Stimulated activated CD8-positive, alpha-beta memory T cell treated with anti-CD3 and anti-CD28 coated beads, Interleukin-7, amount 100 ng/mL, for 1 hour (primary cell): ENCODE measurements around the gene LCN10.

Experiments used
- DNase-seq, 2 donors: peaks; one replicate each; pipeline ENCODE4 v3.0.0-alpha.2; 2020; ENCODE audit warnings: low read depth in 2 of 2

LCN10 gene

DNA sequence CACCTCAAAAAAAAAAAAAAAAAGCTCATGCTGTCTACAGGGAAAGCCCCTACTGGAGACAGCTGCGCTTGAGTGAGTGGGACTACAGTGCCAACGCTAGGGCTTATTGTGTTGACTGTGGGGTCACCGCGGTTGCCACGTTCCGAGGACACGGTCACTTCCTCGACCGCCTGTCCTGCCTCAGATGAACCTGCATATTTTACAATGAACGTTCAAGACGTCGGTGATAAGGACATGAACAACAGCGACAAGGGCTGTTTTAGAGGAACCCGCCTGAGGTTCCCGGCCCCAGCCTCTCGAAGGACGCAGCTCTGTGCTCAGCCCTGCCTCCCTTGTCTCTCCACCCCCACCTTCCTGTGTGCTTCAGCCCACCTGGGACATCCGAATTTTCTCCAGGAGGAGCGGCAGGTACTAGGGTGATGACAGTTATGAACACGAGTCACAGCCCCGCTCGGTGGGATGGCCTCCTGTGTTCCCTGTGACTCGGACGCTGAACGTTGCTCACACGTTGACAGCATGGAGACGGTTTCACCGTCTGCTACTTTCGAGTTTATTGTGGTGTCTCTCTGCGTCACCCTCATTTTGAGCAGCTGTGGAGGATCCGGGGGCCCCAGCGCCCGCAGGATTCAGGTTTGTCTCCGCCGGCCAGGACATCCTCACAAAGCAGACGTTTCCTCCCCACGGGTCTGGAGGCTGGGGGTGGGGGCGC lies 41.6 kb downstream of the LCN10 start:
- DNase-seq: no peak

DNA sequence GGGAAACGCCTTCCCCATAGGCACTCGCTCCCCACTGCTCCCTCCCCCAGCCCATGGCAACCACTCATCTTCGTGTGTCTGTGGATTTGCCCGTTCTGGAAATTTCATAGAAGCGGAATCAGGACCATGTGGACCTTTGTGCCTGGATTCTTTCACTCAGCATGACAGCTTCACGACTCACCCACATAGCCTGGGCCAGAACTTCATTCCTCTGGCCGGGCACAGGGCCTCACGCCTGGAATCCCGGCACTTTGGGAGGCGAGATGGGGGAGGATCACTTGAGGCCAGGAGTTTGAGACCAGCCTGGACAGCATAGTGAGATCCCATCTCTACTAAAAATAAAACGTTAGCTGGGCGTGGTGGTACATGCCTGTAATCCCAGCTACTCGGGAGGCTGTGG lies 42.4 kb downstream of the LCN10 start:
- no peak for DNase-seq

DNA sequence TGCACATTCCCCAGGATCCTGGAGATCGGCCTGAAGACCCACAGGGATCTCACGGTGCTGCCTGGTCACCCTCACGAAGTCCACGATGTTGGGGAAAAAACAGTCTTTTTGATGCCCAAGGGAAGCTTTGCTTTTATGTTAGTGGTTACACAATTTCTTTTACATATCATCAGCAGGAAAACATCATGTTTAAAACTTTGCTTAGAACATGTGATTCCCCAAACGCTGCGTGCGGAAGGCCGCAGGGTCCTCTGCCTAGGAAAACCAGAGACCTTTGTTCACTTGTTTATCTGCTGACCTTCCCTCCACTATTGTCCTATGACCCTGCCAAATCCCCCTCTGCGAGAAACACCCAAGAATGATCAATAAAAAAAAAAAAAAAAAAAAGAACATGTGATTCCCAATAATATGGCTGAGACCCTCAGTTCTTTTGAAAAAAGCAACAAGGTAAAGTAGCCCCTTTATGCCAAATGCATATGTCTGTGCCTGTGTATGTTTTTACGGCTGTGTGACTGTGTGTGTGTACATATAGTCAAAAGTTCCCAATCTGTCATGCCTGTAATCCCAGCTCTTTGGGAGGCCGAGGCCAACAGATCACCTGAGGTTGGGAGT lies 44.0 kb downstream of the LCN10 start:
- DNase-seq: no peak

DNA sequence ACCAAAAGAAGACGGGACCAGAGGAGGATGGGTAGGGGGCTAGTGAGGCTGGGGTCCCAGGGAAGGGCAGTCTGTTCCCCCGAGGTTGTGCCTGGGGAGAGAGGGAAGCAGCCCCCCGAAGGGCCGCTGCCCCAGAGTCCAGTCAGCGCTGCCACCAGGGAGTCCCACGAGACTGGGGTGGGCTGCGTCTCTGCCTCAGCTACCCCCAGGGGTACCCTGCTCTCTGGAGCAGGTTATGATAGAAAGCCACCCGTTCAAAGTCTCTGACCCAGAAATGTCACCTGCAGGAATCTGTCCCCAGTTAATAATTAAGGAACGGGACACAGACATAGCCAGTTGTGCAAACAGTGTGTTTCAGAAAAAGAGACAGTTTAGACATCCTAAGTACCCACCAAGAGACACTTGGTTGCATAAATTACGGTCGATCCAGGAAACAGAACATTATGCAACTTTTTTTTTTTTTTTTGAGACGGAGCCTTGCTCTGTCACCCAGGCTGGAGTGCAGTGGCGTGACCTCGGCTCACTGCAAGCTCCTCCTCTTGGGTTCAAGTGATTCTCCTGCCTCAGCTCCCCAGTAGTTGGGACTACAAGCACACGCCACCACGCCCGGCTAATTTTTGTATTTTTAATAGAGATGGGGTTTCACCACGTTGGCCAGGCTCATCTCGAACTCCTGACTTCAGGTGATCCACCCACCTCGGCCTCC lies 44.8 kb downstream of the LCN10 start:
- DNase-seq: no peak

DNA sequence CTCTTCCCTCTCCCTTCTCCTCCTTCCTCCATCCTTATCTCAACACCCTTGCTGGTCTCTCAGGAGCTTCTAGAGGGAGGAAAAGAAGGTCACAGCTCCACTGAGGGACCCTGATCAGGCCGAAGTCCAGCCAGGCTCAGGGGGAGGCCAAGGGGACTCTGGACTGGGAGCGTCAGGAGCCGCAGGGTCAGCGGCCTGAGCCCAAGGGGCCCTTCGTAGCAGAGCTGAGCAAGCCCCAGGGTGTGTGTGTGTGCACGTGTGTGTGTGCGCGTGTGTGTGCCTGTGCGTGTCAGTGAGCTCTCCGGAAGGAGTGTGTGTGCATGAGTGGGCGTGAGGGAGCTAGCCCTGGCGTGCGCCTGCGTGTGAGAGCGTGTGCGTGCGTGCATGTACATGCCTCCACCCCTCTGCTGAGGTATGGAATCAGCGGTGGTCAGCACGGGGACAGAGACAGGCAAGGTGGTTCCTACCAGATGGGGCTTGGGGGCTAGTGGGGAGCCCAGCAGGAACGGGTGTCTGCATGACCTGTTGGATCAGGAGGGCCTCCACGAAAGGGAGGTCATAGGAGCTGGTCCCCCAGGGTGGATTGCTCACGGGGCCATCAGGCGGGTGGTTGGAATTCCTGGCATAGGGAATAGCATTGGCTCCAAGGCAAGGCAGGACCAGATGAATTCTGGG lies 45.5 kb downstream of the LCN10 start:
- DNase-seq: no peak

DNA sequence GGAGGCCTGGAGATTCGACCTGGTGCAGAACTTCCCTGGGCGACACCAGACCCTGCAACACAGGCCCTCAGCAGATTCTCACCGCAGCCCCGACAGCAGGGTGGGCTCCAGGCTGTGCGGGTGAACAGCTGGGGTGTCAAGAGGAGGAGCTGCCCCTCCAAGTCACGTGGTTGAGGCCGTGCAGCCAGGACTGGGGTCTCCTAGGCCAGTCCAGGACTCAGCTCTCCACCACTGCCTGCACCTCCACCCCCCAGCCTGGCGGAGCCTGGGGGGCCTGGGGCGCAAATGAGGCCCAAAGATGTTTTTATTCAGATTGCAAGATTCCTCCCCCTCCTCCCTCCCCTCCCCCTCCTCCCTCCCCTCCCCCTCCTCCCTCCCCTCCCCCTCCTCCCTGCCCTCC lies 46.2 kb downstream of the LCN10 start:
- no peak for DNase-seq

DNA sequence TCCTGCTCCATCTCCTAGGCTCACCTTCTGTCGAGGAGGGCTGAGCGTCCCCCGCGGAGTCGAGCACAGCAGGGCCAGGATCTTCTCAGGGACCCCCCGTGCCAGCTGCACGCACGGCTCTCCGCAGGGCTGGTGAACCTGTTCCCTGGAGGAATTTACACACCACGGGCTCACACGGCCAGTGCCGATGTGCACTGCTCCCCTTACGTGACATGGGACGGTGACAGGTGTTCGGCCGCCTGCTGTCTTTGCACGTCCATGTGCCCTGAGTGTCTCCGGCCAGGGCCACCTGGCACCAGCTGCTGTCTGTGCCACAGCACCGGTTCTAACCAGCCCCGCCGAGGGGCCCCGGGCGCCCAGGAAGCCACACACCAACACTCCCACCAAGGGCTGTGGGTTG lies 46.8 kb downstream of the LCN10 start:
- no peak for DNase-seq

DNA sequence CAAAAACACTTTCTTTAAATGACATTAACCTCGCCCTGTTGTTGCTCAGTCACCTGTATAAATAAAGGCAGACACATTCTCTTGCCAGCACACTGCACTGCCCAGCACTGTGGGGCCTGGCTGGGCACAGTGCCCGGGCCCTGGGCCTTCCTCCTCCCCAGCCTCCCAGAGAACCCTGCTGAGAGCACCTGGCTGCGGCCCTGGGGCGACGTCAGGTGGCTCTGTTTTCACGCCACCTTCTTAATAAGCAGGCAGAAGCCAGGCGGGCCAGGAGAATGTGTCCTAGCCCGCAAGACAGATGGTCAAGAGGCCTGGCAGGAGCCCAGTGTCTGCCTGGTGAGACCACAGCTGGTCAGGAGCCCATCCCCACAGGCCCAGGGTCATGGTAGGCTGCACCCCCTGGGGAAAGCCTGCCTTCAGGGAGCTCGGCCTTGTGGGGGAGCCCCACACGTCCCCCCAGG lies 47.3 kb downstream of the LCN10 start:
- no peak for DNase-seq

DNA sequence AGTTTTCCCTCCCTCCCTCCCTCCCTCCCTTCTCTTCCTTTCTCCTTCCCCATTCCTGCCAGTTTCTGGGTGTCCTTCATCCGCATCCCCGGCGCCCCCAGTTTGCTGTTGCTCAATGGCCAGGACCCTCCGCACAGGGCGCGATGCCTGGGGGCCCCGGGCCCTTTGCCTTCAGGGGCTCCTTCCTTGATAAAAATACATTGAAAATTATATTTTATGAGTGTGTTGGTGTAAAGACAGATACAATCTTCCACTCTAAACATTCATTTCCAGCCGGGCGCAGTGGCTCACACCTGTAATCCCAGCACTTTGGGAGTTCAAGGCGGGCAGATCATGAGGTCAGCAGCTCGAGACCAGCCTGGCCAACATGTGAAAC lies 47.9 kb downstream of the LCN10 start:
- DNase-seq: no peak

DNA sequence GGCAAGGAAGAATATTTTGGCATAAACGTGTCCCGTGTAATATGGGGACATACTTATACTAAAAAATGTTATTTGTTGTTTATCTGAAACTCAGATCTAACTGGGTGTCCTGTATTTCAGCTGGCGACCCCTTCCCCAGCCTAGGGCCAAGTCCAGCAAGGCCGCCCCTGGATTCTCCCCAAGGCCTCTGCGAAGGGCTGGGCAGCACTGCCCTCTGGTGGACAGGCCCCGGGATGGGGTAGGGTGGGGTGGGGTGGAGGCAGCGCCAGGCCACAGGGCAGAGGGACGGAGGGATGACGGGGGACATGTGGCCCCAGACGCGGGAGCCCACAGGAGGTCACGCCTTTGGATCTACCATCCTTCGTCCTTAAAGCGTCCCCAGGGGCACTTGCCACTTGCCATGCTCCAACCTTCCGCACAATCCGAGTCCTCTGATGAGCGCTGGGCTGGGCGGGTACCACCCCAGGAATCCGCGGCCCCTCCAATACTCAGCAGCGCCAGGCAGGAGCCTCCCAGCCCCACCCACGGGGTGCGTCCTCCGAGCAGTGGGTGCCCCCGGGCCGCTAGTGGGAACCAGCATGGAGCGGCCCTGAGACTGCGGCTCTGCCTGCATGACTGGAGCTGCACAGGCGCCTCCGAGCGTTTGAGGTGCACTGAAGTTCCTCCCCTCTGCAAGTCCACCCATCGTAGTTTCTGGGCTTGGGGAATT lies 48.4 kb downstream of the LCN10 start:
- DNase-seq: no peak

DNA sequence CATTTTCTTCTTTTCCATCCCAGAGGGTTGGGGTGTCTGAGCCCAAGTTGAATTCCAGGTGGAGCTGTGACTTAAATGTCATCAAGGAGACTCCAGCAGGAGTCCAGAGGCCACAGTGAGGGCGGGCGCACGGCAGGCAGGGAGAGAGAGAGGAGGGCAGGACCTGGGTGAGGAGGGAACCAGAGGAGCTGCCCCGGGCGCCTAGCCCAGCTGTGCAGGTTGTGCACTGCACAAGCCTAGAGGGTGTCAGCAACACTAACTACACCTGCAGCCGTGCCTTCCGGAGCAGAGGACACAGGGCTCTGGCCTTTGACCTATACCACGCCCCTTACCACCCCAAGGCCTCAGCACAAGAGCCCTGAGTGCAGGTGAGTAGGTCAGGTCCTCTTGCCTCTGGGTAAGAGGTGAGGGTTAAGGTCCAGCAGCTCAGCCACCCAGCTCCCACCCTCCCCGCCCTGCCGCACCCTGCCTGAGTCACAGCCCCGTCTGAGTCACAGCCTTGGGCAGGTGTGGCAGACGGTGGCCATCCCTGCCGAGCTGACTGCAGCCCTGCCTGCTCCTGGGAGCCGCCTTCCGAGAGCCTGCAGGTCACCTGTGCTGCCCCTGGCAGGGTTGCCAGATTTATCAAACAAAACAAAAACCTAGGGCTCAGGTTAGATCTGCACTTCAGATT lies 49.1 kb downstream of the LCN10 start:
- no peak for DNase-seq

DNA sequence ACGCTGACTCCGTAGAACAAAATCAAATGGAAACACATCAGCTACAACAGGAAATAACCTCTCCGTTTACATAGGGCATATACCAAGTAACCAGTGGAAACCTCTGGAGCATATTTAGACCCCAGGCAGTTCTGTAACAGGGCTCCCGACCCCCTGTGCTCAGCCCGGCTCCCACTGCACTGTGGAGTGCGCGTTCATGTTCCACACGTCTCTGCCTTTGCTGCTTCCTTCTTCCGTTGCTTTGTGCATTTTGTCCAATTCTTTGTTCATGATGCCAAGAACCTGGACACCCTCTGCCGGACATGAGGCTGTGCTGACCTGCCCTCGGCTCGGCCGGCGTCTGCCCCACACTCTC lies 49.6 kb downstream of the LCN10 start:
- no peak for DNase-seq

DNA sequence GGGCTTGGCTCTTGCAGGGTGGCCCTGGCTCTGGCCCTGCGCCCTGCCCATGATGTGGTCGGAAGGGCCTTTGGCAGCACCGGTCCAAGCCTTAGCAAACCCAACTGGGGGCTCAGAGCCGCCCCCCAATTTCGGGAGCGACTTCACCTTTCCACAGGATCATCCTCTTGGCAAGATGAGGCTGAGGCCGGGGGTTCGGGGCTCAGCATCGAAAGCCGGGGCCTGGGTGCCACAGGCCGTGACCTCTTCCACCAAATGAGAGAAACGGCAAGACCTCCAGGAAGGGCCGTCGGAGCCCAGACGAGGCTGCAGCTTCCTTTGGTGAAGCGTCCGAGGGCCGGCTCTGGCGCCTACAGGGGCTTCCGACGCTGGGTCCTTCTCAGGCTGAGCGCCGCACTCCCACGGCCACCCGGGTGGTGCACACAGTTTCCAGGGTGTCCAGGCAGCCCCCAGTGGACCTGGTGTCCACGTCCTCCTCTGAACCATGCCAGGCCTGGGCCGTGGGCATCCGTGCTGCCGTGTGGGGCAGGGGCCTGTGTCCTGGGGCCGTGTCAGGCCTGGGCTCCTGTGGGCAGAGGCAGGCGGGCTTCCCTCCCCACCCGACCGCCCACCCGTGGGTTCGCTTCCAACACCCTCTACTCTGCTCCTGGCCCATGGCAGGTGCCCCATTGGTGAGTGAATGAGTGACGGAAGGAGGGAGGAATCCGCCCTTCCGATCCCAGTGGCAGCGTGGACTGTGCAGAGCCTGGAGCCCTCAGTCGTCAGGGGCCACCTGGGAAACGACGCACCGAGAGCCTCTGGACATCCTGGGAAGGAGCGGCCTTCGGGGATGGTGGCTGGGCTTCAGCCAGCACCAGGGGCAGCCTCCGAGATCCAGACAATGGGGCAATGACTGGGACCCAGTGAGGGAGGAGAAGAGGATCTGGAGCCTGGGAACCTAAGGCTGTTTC lies 50.3 kb downstream of the LCN10 start:
- DNase-seq: no peak

DNA sequence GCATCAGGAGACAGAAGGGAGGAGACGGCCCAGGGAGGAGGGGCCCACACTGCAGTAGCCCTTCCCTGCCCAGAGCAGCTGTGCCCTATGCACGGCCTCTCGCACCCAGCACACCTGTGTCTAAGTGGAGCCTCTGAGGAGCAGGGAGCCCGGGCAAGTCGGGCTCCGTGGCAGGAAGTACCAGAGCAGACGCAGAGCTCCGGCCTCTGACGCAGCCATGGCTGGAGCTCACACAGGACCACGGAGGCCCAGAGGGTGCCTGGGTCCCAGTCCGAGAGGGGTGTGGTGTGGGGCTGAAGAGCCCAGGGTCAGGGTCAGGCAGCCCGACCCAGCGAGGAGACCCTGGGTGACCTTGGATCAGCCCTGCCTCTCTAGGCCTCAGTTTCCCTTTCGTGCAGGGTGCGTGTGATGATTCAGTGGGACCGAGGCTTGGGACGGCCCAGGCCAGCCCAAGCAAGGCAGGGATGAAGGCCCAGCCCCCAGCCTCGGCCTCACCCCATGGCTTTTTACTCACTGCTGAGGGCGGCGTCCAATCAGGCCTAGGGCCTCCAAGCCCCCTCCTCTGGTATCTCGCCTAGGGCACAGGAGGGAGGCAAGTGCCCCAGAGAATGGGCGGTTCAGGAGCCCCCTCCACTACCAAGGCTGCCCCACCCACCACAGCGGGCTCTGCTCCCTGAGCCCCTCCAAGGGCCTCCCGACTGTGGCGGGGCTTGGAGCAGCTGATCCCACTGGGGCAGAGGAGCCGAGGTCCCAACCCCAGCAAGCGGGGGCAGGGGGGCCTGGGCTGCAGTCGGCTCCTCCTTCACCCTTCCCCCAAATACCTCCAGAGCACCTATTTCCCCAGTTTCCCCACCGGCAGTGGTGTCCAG lies 51.2 kb downstream of the LCN10 start:
- no peak for DNase-seq

DNA sequence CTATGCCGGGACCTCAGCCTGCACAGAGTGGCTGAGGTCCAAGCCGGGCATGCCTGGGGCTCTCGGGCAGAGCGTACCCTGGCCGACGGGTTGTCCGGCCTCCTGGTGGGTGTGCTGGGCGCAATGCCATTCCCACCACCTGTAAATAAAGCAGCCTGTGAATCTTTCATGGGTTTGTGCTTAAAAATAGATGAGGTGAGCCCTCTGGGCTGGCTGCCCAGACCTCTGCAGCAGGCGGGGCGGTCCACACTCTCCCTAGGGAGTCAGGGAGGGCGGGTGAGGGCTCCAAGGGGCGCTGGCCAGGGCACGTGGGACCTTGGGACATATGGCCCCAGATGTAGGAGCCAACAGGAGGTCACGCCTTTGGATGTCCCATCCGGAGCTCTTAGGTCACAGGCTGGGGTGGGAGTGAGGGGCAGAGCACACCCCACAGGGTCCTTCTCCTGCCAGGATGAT lies 51.9 kb downstream of the LCN10 start:
- DNase-seq: no peak

DNA sequence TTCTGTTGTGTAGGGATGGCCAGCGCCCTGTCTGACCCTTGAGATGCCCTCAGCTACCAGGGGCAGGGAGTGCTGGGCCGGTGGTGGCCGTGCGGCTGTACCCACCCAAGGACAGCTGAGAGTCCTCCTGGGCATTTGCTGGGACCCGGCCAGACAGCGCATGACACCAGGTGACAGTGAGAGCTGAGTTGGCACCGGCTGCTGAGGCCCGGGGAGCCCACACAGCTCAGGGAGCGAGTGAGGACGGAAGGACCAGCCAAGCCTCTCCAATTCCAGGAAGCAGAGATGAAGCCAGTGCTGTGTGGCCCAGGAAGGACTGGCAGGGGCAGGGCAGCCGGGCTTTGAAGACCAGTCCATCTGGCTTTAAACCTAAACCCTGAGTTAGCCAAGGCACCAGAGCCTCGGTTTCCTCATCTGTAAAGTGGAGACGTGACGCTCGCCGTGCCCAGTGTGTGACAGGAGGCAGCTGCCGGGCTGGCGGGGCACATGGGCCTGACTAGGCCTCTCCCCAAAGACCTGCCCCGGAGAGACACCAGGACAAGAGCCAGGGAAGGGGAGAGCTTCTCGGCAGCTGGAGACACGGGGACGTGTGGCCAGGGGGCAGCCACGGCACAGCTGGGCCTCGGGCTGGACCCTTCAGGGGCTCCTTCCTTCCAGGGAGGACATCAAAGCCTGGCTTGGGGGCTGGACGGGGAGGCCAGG lies 52.5 kb downstream of the LCN10 start:
- no peak for DNase-seq

DNA sequence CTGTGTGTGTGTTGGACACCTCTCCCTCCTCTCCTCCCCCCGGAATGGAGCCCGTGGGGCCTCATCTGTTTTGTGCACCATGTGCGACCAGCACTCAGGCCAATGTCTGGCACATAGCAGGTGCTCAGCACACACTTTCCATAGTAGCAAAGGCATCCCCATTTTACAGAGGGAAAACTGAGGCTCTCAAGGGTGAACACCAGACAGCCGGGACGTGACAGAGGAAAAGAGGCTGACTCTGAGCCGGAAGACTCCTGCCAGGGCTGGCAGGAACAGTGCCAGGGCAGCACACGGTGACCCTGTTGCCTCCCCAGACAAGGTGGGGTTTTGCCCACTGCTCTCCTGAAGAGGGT lies 53.7 kb downstream of the LCN10 start:
- no peak for DNase-seq

DNA sequence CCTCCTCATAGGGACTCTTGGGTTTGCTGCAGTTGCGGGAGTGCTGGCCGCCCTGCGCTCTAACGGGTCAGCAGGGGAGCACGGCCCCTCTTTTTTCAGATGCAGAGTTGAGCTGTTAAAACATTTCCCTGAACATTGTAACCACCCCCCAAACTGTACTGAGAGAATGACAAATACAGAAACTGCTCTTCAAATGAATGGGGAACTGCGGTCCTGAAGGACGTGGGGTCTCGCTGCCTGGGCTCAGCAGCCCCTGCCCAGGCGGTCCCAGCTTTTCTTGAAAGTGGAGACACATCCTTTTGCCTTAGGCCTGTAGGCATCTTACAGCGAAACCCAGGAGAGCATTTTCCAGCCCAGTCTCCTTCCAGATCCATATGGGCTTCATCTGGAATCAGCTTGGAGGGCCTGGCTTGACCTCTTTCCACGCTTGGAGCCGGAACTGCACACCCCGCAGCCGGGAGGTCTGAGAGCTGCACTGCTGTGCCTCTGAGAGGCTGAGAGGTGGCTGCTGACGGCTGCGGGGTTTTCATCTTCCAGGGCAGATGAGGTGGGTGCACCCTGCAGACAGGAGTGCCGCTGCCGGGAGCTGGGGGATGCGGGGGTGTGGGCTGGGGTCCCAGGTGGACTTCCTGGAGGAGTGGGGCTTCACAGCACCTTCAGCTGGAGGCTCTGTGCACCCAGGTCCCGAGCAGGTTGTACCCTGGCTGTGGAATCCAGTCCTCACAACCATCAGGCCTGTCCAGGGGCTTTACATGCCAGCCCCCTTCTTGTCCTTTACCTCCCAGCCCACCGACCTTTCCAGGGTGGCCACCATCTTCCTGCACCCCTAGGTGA lies 54.2 kb downstream of the LCN10 start:
- DNase-seq: no peak
